ENCODE data around the gene AGPS. TPM values are rescaled to one million over a fixed set of nuclear protein-coding genes. Genes with fewer than 3 reads are reported as not detected.

AGPS gene
- total and polyA plus RNA-seq, 9 of the 15 experiments (the other 6 are each of a cell fraction or from before 2014, with no cell fraction given), result 15.5 to 211 (median 63.1) TPM

DNA sequence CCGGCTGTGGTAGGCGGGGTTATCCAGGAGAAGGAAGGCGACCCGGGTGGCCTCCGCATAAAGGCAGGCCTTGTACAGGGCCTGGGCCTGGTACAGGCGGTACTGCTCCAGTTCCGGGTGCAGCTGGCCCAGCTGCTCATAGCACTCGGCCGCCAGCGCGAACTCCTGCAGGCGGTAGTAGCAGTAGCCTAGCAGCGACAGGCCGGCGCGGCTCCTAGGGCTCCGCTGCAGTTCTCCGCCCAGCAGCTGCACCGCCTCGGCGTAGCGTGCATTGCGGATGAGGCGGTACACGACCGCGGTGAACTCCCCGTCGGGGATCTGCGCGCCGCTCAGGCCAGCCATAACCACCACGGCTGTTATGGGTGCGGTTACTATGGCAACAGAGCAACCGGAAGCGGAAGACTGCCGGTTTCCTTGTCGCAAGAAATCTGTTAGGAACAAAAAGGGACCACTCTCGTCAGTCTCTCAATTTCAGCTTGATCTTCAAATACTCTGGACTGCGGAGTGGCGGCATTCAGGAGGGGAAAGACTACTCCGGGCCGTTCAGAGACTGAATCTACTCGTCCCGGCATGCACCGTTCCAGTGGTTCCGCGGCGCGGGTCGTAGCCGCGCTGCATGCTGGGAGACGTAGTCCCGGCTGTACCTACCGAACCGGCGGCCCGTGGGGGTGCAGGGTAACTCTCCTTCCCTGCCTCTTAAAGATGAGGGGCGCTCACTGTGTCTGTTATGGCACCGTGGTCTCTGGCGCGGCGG is 160.0 kb downstream of the AGPS start (continued):
- TF ChIP-seq, protein P1, sequence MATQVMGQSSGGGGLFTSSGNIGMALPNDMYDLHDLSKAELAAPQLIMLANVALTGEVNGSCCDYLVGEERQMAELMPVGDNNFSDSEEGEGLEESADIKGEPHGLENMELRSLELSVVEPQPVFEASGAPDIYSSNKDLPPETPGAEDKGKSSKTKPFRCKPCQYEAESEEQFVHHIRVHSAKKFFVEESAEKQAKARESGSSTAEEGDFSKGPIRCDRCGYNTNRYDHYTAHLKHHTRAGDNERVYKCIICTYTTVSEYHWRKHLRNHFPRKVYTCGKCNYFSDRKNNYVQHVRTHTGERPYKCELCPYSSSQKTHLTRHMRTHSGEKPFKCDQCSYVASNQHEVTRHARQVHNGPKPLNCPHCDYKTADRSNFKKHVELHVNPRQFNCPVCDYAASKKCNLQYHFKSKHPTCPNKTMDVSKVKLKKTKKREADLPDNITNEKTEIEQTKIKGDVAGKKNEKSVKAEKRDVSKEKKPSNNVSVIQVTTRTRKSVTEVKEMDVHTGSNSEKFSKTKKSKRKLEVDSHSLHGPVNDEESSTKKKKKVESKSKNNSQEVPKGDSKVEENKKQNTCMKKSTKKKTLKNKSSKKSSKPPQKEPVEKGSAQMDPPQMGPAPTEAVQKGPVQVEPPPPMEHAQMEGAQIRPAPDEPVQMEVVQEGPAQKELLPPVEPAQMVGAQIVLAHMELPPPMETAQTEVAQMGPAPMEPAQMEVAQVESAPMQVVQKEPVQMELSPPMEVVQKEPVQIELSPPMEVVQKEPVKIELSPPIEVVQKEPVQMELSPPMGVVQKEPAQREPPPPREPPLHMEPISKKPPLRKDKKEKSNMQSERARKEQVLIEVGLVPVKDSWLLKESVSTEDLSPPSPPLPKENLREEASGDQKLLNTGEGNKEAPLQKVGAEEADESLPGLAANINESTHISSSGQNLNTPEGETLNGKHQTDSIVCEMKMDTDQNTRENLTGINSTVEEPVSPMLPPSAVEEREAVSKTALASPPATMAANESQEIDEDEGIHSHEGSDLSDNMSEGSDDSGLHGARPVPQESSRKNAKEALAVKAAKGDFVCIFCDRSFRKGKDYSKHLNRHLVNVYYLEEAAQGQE (IDR thresholded peaks at IDR 0.05; ENCODE audit: borderline replicate concordance), result 0 out of 2 replicates have a peak, but pooled peaks have one; percentile 31
- TF ChIP-seq, protein P1 (CRISPR knock-in tag; IDR thresholded peaks at IDR 0.05; ENCODE audit: low read depth), result peak; percentile 79; the same call in 1 of the 2 replicates
- TF ChIP-seq ZNF707 (CRISPR knock-in tag; conservative IDR thresholded peaks at IDR 0.05), result 0 out of 2 replicates have a peak, but pooled peaks have one; percentile 5
- TF ChIP-seq NFIC (IDR thresholded peaks at IDR 0.05), result peak; percentile 83
- peak; percentile 98 for TF ChIP-seq ELF1 (tag; IDR thresholded peaks at IDR 0.05)
- TF ChIP-seq, protein P2, sequence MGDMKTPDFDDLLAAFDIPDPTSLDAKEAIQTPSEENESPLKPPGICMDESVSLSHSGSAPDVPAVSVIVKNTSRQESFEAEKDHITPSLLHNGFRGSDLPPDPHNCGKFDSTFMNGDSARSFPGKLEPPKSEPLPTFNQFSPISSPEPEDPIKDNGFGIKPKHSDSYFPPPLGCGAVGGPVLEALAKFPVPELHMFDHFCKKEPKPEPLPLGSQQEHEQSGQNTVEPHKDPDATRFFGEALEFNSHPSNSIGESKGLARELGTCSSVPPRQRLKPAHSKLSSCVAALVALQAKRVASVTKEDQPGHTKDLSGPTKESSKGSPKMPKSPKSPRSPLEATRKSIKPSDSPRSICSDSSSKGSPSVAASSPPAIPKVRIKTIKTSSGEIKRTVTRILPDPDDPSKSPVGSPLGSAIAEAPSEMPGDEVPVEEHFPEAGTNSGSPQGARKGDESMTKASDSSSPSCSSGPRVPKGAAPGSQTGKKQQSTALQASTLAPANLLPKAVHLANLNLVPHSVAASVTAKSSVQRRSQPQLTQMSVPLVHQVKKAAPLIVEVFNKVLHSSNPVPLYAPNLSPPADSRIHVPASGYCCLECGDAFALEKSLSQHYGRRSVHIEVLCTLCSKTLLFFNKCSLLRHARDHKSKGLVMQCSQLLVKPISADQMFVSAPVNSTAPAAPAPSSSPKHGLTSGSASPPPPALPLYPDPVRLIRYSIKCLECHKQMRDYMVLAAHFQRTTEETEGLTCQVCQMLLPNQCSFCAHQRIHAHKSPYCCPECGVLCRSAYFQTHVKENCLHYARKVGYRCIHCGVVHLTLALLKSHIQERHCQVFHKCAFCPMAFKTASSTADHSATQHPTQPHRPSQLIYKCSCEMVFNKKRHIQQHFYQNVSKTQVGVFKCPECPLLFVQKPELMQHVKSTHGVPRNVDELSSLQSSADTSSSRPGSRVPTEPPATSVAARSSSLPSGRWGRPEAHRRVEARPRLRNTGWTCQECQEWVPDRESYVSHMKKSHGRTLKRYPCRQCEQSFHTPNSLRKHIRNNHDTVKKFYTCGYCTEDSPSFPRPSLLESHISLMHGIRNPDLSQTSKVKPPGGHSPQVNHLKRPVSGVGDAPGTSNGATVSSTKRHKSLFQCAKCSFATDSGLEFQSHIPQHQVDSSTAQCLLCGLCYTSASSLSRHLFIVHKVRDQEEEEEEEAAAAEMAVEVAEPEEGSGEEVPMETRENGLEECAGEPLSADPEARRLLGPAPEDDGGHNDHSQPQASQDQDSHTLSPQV (IDR thresholded peaks at IDR 0.05), result peak; percentile 75
- TF ChIP-seq POLR2A (conservative IDR thresholded peaks at IDR 0.05), result peak; percentile 91
- TF ChIP-seq, protein P3, sequence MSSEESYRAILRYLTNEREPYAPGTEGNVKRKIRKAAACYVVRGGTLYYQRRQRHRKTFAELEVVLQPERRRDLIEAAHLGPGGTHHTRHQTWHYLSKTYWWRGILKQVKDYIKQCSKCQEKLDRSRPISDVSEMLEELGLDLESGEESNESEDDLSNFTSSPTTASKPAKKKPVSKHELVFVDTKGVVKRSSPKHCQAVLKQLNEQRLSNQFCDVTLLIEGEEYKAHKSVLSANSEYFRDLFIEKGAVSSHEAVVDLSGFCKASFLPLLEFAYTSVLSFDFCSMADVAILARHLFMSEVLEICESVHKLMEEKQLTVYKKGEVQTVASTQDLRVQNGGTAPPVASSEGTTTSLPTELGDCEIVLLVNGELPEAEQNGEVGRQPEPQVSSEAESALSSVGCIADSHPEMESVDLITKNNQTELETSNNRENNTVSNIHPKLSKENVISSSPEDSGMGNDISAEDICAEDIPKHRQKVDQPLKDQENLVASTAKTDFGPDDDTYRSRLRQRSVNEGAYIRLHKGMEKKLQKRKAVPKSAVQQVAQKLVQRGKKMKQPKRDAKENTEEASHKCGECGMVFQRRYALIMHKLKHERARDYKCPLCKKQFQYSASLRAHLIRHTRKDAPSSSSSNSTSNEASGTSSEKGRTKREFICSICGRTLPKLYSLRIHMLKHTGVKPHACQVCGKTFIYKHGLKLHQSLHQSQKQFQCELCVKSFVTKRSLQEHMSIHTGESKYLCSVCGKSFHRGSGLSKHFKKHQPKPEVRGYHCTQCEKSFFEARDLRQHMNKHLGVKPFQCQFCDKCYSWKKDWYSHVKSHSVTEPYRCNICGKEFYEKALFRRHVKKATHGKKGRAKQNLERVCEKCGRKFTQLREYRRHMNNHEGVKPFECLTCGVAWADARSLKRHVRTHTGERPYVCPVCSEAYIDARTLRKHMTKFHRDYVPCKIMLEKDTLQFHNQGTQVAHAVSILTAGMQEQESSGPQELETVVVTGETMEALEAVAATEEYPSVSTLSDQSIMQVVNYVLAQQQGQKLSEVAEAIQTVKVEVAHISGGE (CRISPR knock-in tag; IDR thresholded peaks at IDR 0.05), result peak in 2 of 3 experiments; percentile 35 to 88; a peak in 2 of 6 replicates
- peak; percentile 79; the same call in 1 of the 2 replicates for TF ChIP-seq MTA1 (IDR thresholded peaks at IDR 0.05; ENCODE audit: borderline replicate concordance)
- TF ChIP-seq ZNF764 (CRISPR knock-in tag; IDR thresholded peaks at IDR 0.05; ENCODE audit: low read depth), result no peak
- TF ChIP-seq ZBTB7A (IDR thresholded peaks at IDR 0.05; ENCODE audit: borderline replicate concordance, control insufficient read depth, low read depth, low read length), result peak; percentile 69; the same call in 1 of the 2 replicates
